T-helper 1 cell (primary cell): ENCODE data around the gene TYMP.

Experiments used
- DNase-seq, 5 donors: peaks; one replicate each; pipeline ENCODE4 v3.0.0-alpha.2; 2012 to 2020
- total RNA-seq, 4 donors: gene quantifications; one replicate each; lab custom pipeline; 2026; lab: John Stamatoyannopoulos, UW

Gene TYMP, protein sequence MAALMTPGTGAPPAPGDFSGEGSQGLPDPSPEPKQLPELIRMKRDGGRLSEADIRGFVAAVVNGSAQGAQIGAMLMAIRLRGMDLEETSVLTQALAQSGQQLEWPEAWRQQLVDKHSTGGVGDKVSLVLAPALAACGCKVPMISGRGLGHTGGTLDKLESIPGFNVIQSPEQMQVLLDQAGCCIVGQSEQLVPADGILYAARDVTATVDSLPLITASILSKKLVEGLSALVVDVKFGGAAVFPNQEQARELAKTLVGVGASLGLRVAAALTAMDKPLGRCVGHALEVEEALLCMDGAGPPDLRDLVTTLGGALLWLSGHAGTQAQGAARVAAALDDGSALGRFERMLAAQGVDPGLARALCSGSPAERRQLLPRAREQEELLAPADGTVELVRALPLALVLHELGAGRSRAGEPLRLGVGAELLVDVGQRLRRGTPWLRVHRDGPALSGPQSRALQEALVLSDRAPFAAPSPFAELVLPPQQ
- 11.7 to 18.2 (median 14.2) reads per million in 4 donors for total RNA-seq

GRCh38 chr22:50529897-50530579 is at the start of gene TYMP:
Gene TYMP (minus strand): TSS chr22:50530012. CDS start chr22:50529709, 303 bp downstream.
- peak; percentile 48 to 82 (median 52) for DNase-seq

DNA sequence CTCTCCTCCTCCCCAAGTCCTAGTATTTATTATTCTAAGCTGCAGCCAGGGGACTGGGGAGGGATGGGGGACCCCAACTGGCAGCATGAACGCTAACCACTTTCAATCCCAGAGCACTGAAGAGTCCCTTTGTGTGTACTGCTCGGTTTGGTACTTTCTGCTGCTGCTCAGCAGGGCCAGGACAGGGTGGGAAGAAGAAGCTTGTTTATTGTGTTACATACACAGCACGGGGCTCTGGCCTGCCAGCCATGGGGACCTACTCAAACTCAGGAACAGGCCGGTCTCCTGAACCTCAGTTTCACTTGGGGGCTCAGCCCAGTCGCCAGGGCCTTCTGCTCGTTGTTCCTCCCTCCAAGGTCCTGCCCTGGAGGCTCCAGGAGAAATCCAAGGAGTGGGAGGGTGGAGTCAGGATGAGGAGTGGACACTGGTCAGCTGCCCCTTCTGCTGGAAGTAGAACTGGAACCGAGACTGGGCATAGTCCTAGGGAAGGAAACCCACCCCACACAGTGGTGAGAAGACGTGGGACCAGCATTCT is 49.0 kb upstream of the TYMP start:
- no peak for DNase-seq

- no peak for DNase-seq
Measured at GRCh38 chr22:50577987-50578775, 48.4 kb upstream of the TYMP start, which contains the start of gene CPT1B. Gene CPT1B (minus strand): TSS chr22:50578427. CDS start chr22:50577915, 512 bp downstream.

DNA sequence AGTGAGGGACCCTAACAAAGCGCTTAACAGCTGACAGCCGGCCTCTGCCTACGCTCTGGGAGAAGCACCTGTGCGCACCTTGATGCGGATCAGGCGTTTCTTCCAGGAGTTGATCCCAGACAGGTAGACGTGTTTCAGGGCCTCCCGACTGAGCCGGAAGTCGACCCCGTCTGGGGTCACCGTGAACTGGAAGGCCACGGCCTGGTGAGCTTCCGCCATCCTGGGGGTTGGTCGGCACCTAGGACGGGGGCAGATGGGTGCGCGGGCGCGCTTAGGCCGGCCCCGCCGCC is 47.8 kb upstream of the TYMP start:
- no peak for DNase-seq

DNA sequence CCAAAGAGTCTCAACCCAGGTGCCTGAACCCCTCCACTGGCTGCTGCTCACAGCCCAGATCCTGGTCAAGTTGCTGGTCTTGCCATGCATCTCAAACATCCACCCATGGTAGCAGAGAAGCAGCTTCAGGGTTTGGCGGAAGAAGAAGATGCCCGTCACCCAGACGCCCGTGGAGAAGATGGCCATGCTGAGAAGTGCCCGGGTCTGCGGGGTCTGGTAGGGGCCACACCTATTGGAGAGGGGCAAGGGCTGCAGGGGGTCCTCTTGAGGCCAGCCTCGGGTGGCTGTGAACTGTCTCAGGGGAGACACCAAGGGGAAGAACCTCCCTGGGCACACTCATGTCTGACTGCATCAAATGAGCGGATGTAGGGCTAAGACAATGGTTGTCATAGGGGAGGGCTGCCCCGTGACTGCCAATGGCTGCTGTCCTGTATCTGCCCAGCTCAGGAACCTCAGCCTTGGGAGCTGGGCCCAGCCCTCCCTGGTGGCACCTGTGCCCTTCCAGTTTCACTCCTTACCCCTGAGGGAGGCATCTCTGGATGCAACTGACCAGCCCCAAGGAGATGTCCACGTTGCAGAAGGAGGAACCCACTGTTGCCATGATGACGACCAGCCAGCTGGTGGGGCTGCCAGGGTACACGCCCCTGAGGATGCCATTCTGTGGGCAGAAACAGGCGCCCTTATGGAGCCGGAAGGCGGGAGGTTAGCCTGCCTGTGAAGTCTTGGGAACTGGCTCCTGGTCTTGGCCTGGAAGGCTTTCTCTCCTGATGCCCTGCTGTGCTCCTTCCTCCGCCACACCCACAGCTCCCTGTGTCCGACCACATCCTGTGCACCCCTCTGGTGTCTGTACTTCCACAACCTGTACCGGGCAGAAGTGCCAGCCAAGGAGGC is 47.2 kb upstream of the TYMP start:
- no peak for DNase-seq

DNA sequence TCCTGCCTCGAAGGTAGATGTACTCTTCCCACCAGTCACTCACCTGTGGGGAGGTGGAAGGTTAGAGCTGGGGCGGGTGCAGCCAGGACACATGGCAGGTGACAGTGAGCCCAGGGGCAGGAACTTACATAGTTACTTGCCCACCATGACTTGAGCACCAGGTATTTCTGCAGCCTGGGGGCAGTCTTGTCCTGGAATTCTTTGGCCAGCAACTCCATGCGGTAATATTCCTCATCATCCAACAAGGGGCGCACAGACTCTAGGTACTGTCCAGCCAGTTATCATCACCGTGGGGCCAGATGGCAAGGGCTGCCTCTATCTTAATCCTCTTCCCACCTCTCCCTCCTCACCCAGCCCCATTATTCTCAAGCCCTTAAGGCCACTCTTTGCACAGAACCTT is 46.3 kb upstream of the TYMP start:
- no peak for DNase-seq

DNA sequence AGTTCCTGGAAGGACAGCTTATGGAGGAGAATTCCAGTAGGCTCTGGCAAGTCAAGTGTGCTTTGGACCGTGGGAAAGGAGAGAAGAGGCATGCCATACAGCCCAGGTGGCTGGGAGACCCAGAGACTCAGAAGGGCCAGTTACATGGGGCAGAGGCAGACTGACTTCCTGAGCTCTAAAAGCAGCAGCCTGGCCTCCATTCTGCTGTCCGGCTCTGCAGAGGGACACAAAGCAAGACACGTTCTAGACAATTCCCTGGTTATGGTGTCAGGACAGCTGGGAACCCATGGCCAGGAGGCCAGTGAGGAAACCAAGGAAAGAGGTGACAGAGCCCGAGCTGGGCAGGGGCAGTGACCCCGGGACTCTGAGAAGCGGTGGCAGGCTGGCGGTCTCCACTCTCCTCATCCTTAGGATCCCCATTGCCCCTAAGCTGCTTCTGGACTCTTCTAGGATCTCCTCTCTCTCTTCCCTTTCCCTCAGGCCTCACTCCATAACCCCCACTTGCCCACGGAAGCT is 45.7 kb upstream of the TYMP start:
- no peak for DNase-seq

- DNase-seq, result no peak
Measured at GRCh38 chr22:50574383-50574755, 44.6 kb upstream of the TYMP start.

GRCh38 chr22:50573491-50574382 is 43.9 kb upstream of the TYMP start:
- DNase-seq, result no peak

DNA sequence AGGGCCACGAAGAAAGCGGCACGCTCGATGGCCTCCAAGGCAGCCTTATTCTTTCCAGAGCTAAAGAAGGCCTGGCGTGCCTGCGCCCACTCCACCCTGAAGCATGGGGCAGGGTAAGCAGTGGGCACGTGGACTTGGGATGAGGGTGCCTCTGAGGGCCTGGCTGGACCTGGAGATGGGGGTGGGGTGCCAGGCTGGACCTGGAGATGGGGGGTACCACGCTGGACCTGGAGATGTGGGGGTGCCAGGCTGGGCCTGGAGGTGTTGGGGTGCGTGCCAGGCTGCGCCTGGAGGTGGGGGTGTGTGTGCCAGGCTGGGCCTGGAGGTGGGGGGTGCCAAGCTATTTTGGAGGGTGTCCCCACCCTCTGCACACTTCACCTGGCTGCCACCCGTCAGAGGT is 43.2 kb upstream of the TYMP start:
- no peak for DNase-seq

GRCh38 chr22:50571264-50572175 is 41.7 kb upstream of the TYMP start:
- DNase-seq, result no peak

- no peak for DNase-seq
Measured at GRCh38 chr22:50570861-50571260, 41.0 kb upstream of the TYMP start.

DNA sequence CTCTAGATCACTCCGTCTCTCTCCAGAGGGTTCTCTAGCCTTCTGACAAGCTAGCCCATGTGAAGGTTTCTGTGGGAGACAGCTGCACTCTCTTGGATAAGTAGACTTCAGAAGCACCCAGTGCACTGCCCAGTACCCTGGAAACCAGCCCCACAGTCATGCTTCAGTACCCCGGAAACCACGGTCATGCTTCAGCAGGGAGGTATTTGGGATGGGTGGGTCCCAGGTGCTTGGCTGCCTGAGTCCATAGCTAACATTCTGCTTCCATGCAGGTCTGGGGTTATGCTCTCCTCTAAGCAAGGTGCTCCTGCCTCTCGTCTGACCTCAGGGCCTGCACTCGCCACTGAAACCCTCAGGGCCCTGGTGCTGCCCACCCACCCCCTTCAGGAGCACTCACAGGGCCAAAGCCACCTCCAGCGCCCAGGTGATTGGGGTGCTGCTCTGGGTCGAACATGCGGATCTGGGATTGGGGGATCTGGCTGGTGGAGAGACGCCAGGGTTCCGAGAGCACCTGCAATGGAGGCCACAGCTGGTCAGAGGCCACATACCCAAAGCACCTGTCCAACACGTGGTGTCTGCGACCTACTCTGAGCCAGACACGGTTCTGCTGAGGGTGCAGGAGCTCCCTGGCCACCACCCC is 40.2 kb upstream of the TYMP start:
- no peak for DNase-seq

- DNase-seq, result no peak
Measured at GRCh38 chr22:50569041-50569459, 39.2 kb upstream of the TYMP start.

- no peak for DNase-seq
Measured at GRCh38 chr22:50568626-50569025, 38.8 kb upstream of the TYMP start.

GRCh38 chr22:50567721-50568252 is 38.0 kb upstream of the TYMP start:
- no peak for DNase-seq

GRCh38 chr22:50564289-50564688 is 34.5 kb upstream of the TYMP start:
- no peak for DNase-seq

DNA sequence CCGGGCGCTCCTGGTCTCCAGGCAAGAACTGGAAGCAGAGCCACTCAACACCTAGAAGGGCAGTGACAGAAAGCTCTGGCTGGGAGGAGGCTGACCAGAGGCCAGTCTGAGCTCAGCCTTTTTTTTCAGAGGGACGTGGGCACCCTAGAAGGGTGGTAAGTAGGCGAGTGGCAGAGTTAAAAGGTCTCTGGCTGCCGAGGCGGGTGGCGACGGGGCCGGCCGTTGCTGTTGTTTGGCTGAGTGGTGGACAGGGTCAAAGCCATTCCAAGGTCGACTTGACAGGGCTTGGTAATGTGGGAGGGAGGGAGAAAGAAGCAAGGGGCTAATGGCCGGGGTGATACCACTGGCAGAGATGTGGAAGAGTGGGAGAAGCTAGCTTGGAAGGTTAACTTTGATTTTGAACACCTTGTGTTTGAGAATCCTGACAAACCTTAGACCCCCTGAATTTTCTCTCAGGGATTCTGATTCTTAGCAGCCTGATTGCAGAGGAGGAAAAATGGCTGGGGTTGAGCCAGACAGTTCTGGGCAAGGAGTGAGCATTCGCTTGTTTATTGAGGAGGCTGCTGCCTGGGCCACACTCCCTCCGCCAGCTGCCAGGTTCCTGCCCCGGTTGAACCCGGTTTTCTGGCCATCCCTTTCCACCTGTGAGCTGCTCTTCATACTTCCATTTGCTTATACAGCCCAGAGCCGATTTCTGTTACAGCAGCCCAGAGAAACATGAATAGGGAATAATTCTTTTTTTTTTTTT is 33.8 kb upstream of the TYMP start:
- DNase-seq, result no peak
